Measurements from ENCODE around the gene RPS17. TPM values are rescaled to one million over a fixed set of nuclear protein-coding genes. Genes with fewer than 3 reads are reported as not detected.
A peak's percentile ranks its signal among the peaks of the same experiment; 100 is the strongest.

The RPS17 gene
- total RNA-seq, 1 donor from 2014 or later = 1,176 TPM

GRCh38 chr15:82554351-82554750, 14.1 kb upstream of the RPS17 start:
- intact Hi-C loops (cut with DNase I) = no loop called here
- Histone ChIP-seq H3K27ac (no peak overlapping the region), H3K4me3 (no peak overlapping the region), H3K27me3 (no peaks in the 10 kb centered on the region), H3K9me3 (no peaks in the 10 kb centered on the region), H3K4me1 (no peaks in the 10 kb centered on the region), H3K36me3 (no peaks in the 10 kb centered on the region)
- no peak for TF ChIP-seq CTCF (IDR thresholded peaks at IDR 0.05)
- DNase-seq (no peak), ATAC-seq (no peak)

- Histone ChIP-seq H3K4me1 (no peaks in the 10 kb centered on the region), H3K27ac (no peak overlapping the region), H3K36me3 (no peaks in the 10 kb centered on the region)
These were observed 13.6 kb upstream of the RPS17 start for GRCh38 chr15:82553846-82554245.

GRCh38 chr15:82552861-82553260, 12.6 kb upstream of the RPS17 start:
- no peak for DNase-seq
- no peaks in the 10 kb centered on the region for H3K36me3 ChIP-seq
- no peak for TF ChIP-seq CTCF (IDR thresholded peaks at IDR 0.05)

More at GRCh38 chr15:82553846-82554245, 13.6 kb upstream of the RPS17 start:
- Histone ChIP-seq H3K27me3 (no peaks in the 10 kb centered on the region), H3K4me3 (no peak overlapping the region), H3K9me3 (no peaks in the 10 kb centered on the region)
- no peak for ATAC-seq
- no peak for TF ChIP-seq CTCF (IDR thresholded peaks at IDR 0.05)
- DNase-seq = no peak
- intact Hi-C loops (cut with DNase I) = no loop called here

GRCh38 chr15:82551646-82552247, 11.5 kb upstream of the RPS17 start:
- no peak for DNase-seq
- no peaks in the 10 kb centered on the region for H3K27me3 ChIP-seq
- intact Hi-C loops (cut with DNase I) = no loop called here
- H3K4me3 ChIP-seq = no peak overlapping the region
- H3K27ac ChIP-seq = no peak overlapping the region
- ATAC-seq = peak; percentile 28
- no peaks in the 10 kb centered on the region for H3K9me3 ChIP-seq
- TF ChIP-seq CTCF (IDR thresholded peaks at IDR 0.05) = no peak
- H3K4me1 ChIP-seq = no peaks in the 10 kb centered on the region
- H3K36me3 ChIP-seq = no peaks in the 10 kb centered on the region

More at GRCh38 chr15:82552861-82553260, 12.6 kb upstream of the RPS17 start:
- intact Hi-C loops (cut with DNase I) = no loop called here
- Histone ChIP-seq H3K9me3 (no peaks in the 10 kb centered on the region), H3K27ac (no peak overlapping the region), H3K4me3 (no peak overlapping the region), H3K4me1 (no peaks in the 10 kb centered on the region), H3K27me3 (no peaks in the 10 kb centered on the region)
- ATAC-seq = no peak

- Histone ChIP-seq H3K27ac (no peak overlapping the region), H3K27me3 (no peaks in the 10 kb centered on the region), H3K9me3 (no peaks in the 10 kb centered on the region), H3K4me1 (no peaks in the 10 kb centered on the region), H3K36me3 (no peaks in the 10 kb centered on the region), H3K4me3 (no peak overlapping the region)
- ATAC-seq (no peak), DNase-seq (no peak)
- TF ChIP-seq CTCF (IDR thresholded peaks at IDR 0.05) = no peak
- intact Hi-C loops (cut with DNase I) = no loop called here
These were observed 9.0 kb upstream of the RPS17 start for GRCh38 chr15:82549199-82549665.

- Histone ChIP-seq H3K36me3 (no peaks in the 10 kb centered on the region), H3K4me3 (no peak overlapping the region), H3K9me3 (no peaks in the 10 kb centered on the region), H3K4me1 (no peaks in the 10 kb centered on the region), H3K27ac (no peak overlapping the region), H3K27me3 (no peaks in the 10 kb centered on the region)
- no peak for TF ChIP-seq CTCF (IDR thresholded peaks at IDR 0.05)
- intact Hi-C loops (cut with DNase I) = no loop called here
- DNase-seq (no peak), ATAC-seq (no peak)
These were observed 8.4 kb upstream of the RPS17 start for GRCh38 chr15:82548700-82549099.

Measured in upper lobe of right lung (tissue), 1 donor.